Progenitor cell of endocrine pancreas (in vitro differentiated cells): Measurements from ENCODE around the gene TEX38. TPM values are rescaled to one million over a fixed set of nuclear protein-coding genes. Genes with fewer than 3 reads are reported as not detected.

Experiments
- DNase-seq: peaks from one replicate; pipeline ENCODE4 v3.0.0; 2021; ENCODE audit warnings: low spot score; ENCODE audit not compliant: unreplicated experiment
- H3K27ac Mint-ChIP-seq: 2 replicates; pipeline ENCODE4 v1.8.0; 2021; ENCODE audit warnings: mild to moderate bottlenecking, moderate library complexity, mixed read lengths
- H3K27me3 Mint-ChIP-seq: 2 replicates; pipeline ENCODE4 v1.8.0; 2021; ENCODE audit warnings: mixed read lengths
- H3K36me3 Mint-ChIP-seq: 2 replicates; pipeline ENCODE4 v1.8.0; 2022; ENCODE audit warnings: mixed read lengths; ENCODE audit not compliant: insufficient read depth
- H3K4me1 Mint-ChIP-seq: 2 replicates; pipeline ENCODE4 v1.8.0; 2021; ENCODE audit warnings: low read depth, mixed read lengths
- H3K4me3 Mint-ChIP-seq: 2 replicates; pipeline ENCODE4 v1.8.0; 2021; ENCODE audit warnings: low read depth, mild to moderate bottlenecking, moderate library complexity, mixed read lengths
- H3K9me3 Mint-ChIP-seq: 2 replicates; pipeline ENCODE4 v1.8.0; 2021; ENCODE audit warnings: low read depth, mixed read lengths
- CTCF ChIP-seq: fragments of 200-600 bp; sonication (generic); IDR thresholded peaks from one replicate; pipeline ENCODE4 v1.5.0; 2021; ENCODE audit warnings: antibody characterized with exemption, mild to moderate bottlenecking; ENCODE audit not compliant: unreplicated experiment
- total RNA-seq: library from RNA; stranded (reverse); gene quantifications from 2 replicates; pipeline ENCODE4 v1.2.1, GENCODE V29; 2021

TEX38 gene
- total RNA-seq, 1 donor from 2014 or later, result 0.38 TPM

- no peaks in the 10 kb centered on the region for H3K27me3 Mint-ChIP-seq
- H3K27ac Mint-ChIP-seq, result no peak overlapping the region
- no peaks in the 10 kb centered on the region for H3K9me3 Mint-ChIP-seq
- no peak overlapping the region for H3K4me3 Mint-ChIP-seq
- H3K36me3 Mint-ChIP-seq, result peaks cover 4% of the 10 kb centered on the region
- H3K4me1 Mint-ChIP-seq, result peaks cover 31% of the 10 kb centered on the region
- no peak for DNase-seq
- TF ChIP-seq CTCF, result no peak
Observed at GRCh38 chr1:46721204-46721603, 49.5 kb downstream of the TEX38 start.

GRCh38 chr1:46721686-46722205 lies 50.1 kb downstream of the TEX38 start:
- no peaks in the 10 kb centered on the region for H3K9me3 Mint-ChIP-seq
- TF ChIP-seq CTCF, result no peak
- DNase-seq, result no peak
- peaks cover 26% of the 10 kb centered on the region for H3K4me1 Mint-ChIP-seq
- H3K27ac Mint-ChIP-seq, result no peak overlapping the region
- H3K27me3 Mint-ChIP-seq, result no peaks in the 10 kb centered on the region
- no peak overlapping the region for H3K4me3 Mint-ChIP-seq
- peaks cover 3% of the 10 kb centered on the region for H3K36me3 Mint-ChIP-seq

Other genes with a start within 250 kb of the TEX38 start
- not detected in 2 replicates for gene DMBX1, start 182.0 kb upstream of the TEX38 start, total RNA-seq
- not detected in 2 replicates for gene KNCN, start 120.2 kb upstream of the TEX38 start, total RNA-seq
- 29.3 and 31.9 TPM in 2 replicates for gene MKNK1, start 67.6 kb upstream of the TEX38 start, total RNA-seq
- gene MOB3C, start 55.0 kb upstream of the TEX38 start, total RNA-seq, result 5.5 and 5.6 TPM in 2 replicates
- 52.7 and 53.9 TPM in 2 replicates for gene ATPAF1, start 3.5 kb upstream of the TEX38 start, total RNA-seq
- gene EFCAB14, start 47.3 kb downstream of the TEX38 start, total RNA-seq, result 63.6 and 65.2 TPM in 2 replicates
- gene CYP4B1, start 127.2 kb downstream of the TEX38 start, total RNA-seq, result 0.80 TPM in 1 of 2 replicates, not detected in the other